Fibroblast of pulmonary artery (primary cell): Measurements from ENCODE around the gene FOXC2.

Experiments
- DNase-seq: peaks from one replicate; pipeline ENCODE4 v3.0.0-alpha.2; 2010; ENCODE audit warnings: low read depth
- H3K4me3 ChIP-seq: replicated peaks from 2 replicates; pipeline ENCODE4 v1.5.1; 2011; ENCODE audit warnings: low read depth, mild to moderate bottlenecking, control low read depth, low read length, moderate library complexity
- CTCF ChIP-seq: IDR thresholded peaks from 2 replicates; pipeline ENCODE4 v1.5.1; 2011; ENCODE audit warnings: mild to moderate bottlenecking, control low read depth, low read length, inconsistent platforms; ENCODE audit errors: missing control alignments

Gene FOXC2

GRCh38 chr16:86555704-86556075 lies 10.9 kb upstream of the FOXC2 start:
- H3K4me3 ChIP-seq: peak overlapping the region; percentile 85
- no peak for TF ChIP-seq CTCF
- no peak for DNase-seq

DNA sequence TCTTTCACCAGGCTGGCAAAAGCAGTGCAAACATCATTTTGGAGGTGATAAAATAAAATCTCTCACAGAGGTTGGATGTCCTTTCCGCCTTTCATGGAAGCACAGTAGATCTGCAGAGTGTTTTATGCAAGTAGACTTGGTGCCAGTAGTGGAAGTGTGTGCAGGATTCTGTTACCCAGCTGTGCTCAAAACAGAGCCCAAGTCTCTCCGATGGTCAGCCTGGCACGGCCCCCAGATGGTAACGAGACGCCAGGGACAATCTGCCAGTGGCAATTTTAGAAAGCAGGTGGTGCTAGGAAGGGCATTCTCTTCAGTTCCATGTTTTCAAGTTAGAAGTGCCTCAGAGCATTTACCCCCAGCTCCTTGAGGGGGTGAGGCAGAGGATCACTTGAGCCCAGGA lies 10.1 kb upstream of the FOXC2 start:
- DNase-seq: no peak
- no peak overlapping the region for H3K4me3 ChIP-seq
- TF ChIP-seq CTCF: no peak

DNA sequence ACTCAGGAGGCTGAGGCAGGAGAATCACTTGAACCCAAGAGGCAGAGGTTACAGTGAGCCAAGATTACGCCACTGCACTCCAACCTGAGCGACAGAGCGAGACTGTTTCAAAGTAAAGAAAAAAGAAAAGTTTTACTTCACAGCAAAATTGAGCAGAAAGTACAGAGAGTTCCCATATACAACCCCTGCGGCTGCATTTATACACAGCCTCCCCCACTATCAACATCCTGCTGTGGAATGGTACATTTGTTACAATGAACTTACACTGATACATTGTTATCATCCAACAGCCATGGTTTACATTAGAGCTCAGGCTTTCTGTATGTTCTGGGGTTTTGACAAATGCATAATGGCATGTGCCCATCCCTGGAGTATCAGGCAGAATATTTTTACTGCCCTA lies 9.0 kb upstream of the FOXC2 start:
- no peak overlapping the region for H3K4me3 ChIP-seq
- no peak for DNase-seq
- no peak for TF ChIP-seq CTCF

- no peak overlapping the region for H3K4me3 ChIP-seq
- DNase-seq: no peak
Observed at GRCh38 chr16:86558355-86559193, 8.1 kb upstream of the FOXC2 start.

DNA sequence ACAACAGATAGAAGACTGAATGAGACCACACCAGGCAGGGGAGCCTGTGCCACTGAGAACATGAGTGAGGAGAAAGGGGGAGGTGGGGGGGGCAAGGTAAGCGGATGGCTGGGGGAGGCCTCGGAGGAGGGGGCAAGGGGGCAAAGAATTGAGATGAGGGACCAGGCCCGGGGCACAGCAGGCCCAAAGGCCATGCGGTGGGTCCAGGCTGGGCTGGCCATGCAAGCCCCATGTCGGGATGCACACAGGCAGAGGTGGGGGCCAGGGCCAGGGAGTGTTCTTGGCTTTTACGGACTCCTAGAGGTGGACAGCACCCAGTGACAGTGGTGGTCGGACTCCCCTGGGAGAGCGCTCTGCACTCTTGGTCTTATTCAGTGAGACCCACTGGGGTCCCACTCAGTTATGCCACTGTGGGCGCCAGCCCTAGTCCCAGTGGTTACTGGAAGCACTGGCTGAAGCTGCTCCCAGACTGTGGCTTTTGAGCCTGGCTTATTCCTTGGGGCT lies 6.8 kb upstream of the FOXC2 start:
- H3K4me3 ChIP-seq: no peak overlapping the region
- DNase-seq: no peak
- TF ChIP-seq CTCF: no peak

More at GRCh38 chr16:86558355-86559193, 8.1 kb upstream of the FOXC2 start:
- no peak for TF ChIP-seq CTCF

GRCh38 chr16:86562356-86562755 lies 4.3 kb upstream of the FOXC2 start:
- no peak for TF ChIP-seq CTCF
- no peak for DNase-seq
- H3K4me3 ChIP-seq: no peak overlapping the region
